ENCODE measurements around the gene ALK. TPM values are rescaled to one million over a fixed set of nuclear protein-coding genes. Genes with fewer than 3 reads are reported as not detected.

Gene ALK
- polyA plus RNA-seq, 3 donors: 0.02 to 1.0 (median 0.13) TPM

DNA sequence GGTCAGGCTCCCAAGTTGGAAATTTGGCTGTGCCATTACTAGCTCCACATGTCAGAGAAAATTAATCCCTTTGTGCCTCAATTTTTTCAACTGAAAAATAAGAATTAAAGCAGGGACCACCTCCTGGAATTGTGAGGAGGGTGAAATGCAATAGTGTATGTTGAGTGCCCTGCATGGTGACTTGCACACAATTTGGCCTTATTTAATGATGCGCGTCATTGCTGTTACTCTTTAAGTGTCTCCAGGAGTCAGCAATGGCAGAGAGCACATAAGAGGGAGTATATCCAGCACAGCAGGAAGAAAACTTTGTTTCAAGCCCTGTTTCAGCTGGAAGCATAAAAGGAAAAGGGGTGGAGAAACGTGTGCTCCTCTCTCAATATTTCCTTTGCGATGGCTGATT, 215.8 kb downstream of the ALK start:
- 70 to 85% (median 77%) methylated on average over 4 of the region's 4 CpGs for WGBS, 3 donors
- no peak overlapping the region for H3K27ac ChIP-seq (ENCODE audit: low read depth, low read length)

DNA sequence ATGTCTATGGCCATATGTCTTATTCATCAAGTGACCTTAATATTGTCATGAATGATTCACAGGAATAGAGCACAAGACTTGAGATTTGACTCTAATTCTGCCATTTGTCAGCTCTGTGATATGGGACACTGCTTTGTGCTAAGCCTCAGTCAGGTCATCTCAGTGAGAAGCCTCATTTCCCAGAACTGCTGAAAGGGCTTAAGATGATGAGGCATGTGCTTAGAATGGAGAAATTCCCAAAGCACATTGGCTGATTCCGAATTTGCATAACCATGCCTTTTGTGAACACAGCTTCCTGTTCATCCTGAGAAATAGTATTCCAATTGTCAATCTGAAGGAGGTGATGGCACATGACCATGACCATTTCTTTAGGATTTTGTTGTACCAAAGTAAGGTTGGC, 218.1 kb downstream of the ALK start:
- no peak overlapping the region for H3K27ac ChIP-seq (ENCODE audit: low read depth, low read length)
- 83 to 87% (median 86%) methylated on average over 1 of the region's 1 CpG for WGBS, 3 donors

DNA sequence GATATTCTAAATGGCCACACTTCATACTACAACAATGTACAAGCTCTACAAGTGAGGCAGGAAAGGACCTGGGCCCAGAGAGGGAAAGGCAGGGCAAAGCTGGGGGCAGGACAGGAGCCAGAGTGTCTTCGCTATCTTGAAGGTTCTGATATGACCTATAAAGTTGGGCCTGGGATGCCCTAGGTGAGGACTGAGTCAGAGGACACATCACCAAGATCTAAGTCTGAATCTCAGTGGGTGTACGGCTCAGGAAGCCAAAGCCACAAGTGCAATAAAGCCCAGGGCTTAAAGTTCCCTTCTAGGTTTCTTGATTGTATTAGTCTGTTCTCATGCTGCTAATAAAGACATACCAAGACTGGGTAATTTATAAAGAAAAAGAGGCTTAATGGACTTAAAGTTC, 219.1 kb downstream of the ALK start:
- no peak overlapping the region for H3K27ac ChIP-seq (ENCODE audit: low read depth, low read length)
- WGBS, 3 donors: 79 to 93% (median 87%) methylated on average over 2 of the region's 2 CpGs

DNA sequence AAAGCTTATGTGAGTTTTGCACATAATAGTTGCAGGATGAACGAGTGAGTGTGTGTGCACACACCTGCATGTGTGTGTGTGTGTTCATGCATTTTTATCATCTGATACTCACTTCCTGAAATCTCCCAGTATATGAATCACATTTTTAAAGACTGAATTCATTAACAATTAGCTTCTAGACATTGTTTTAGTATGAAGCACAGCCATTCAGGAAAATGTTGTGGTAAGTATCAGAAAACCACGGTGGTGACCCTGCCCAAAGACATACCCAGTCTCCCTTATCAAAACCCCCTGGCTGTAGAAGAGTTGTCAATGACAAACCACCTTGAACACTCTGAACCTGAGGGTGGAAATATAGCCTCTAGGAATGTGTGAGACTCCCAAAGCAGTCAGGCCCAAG, 220.8 kb downstream of the ALK start:
- 74 to 86% (median 84%) methylated on average over 2 of the region's 2 CpGs for WGBS, 3 donors
- no peak overlapping the region for H3K27ac ChIP-seq (ENCODE audit: low read depth, low read length)

DNA sequence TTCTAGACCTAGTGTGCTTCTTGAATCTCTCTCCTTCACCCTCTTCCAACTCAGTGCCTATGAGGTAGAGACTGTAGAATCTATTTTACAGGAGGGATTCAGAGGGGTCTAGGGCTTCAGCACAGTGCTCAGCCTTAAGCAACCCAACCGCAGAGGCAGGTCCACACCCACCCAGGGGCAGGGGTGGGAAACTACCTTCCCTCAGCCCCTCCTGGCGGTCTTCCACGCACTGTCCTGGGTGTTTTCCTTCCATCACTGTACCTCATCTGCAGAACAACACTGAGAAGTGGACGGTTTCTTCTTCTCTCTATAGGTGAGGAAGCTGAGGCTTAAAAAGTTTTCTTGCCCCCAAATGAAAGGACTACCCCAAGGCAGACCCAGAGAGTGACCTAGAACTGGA, 222.3 kb downstream of the ALK start:
- 58 to 76% (median 65%) methylated on average over 4 of the region's 4 CpGs for WGBS, 3 donors
- no peak overlapping the region for H3K27ac ChIP-seq (ENCODE audit: low read depth, low read length)

DNA sequence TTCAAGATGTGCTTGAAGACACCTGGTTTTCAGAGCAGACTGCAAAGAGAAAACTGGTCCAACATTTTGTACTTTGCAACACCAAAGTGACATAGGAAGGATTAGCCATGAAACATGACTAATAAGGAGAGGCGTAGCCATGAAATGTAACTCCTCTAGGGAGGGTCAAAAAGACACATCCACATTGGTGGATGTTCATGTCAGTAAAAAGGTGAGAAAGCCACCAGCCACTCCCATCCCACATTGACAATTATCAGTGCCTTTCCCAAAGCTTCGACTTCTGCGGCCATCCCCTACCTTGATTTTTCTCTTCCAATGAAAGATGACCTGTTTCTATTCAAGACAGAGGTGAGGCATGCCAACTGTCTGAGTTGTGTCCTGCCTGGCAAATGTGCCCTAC, 223.2 kb downstream of the ALK start:
- no peak overlapping the region for H3K27ac ChIP-seq (ENCODE audit: low read depth, low read length)
- 84 to 94% (median 91%) methylated on average over 3 of the region's 3 CpGs for WGBS, 3 donors

DNA sequence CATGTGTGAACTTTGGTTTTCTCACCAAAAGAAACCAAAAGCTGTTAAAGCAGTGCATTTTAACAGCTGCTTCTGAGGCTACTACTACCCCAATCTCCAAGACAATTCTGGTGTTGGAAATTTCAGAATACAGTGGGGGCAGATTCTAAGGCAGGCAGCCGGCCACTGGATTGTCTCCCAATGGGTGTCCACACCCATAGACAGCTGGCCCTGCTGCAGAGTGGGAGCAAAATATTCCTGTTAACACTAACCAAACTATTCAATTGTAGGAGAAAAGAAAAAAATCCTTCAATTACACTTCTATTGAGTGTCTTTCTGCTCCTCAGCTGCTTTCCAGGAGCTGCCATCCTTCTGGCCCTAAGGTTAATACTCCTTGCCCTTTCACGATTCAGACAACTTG, 223.7 kb downstream of the ALK start:
- no peak overlapping the region for H3K27ac ChIP-seq (ENCODE audit: low read depth, low read length)
- WGBS, 3 donors: 60 to 89% (median 67%) methylated on average over 2 of the region's 2 CpGs

DNA sequence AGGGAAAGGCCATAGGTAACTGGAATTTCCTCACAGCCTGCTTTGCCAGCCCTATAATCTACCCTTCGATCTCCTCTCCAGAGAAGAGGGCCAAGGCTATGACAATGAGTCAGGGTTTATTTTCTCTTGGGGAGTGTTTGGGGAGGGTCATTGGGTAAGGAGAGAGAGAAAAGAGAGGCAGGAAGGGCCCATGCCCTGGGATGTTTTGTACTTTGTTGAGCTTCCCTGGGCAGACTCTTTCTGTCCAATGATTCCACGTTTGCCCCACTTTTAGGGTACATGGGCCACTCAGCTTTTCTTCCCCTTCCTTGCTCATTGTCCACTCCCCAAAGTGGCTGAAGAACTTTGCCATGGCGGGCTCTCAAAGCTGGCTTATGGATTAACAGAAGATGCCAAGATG, 224.2 kb downstream of the ALK start:
- no peak overlapping the region for H3K27ac ChIP-seq (ENCODE audit: low read depth, low read length)
- WGBS, 3 donors: 64 to 88% (median 83%) methylated on average over 3 of the region's 3 CpGs

DNA sequence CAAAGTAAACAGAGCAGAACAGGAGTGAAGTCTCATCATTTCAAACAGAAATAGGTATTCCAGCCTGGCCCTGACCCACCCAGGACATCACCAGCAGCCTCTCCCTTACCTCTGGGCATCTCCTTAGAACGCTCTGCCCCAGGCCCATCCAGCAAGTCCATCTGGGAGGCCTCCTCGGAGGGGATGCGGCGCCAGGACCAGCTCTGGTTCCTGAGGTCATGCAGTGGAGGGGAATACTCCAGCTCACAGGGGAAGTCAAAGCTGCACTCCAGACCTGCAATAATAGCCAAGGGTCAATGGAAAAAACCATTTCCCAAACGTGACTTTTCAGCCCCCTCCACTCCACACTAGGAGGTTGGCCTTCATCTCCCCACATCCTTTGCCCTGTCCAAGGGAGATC, 226.6 kb downstream of the ALK start:
- WGBS, 3 donors: 89 to 92% (median 91%) methylated on average over 5 of the region's 5 CpGs
- no peak overlapping the region for H3K27ac ChIP-seq (ENCODE audit: low read depth, low read length)

DNA sequence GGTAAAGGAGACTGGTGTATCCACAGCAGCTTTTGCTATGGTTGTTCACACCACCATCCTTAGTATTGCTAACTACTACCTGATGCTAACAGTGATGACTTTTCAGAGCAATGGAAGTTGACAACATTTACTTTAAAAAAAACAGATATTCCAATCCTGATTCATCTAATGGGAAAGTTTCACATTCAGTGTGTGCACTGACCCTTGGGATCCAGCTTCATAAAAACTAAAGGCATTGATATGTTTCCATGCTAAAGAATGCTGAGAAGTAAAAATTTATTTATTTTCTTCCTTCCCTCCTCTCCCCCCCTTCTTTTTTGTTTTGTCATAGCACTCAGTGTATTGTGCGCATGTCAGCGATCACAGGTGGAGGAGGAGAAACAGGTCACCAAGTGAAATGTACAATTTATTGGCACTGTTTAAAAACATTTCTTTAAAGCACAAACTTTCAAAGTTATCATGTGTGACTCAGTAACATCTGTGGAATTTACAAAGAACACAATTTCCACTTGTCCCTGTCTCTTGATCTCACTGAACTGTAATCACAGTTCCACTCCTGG, 229.9 kb downstream of the ALK start:
- 78 to 98% (median 88%) methylated on average over 2 of the region's 2 CpGs for WGBS, 3 donors
- H3K27ac ChIP-seq (ENCODE audit: low read depth, low read length): no peak overlapping the region

DNA sequence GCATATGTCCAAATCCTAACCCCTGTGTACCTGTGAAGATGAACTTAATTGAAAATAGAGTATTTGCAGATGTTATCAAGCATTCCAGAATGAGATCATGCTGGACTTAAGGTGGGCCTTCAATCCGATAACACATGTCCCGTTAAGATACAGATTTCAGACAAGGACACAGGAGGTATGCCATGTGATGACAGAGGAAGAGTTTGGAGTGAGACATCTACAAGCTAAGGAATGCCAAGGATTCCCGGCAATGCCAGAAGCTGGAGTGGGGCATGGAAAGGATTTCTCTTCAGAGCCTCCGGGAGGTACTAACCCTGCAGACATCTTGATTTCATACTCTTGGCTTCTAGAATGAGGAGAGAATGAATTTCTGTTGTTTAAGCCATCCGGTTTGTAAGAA, 231.7 kb downstream of the ALK start:
- no peak overlapping the region for H3K27ac ChIP-seq (ENCODE audit: low read depth, low read length)
- WGBS, 3 donors: 91 to 93% (median 92%) methylated on average over 5 of the region's 5 CpGs

DNA sequence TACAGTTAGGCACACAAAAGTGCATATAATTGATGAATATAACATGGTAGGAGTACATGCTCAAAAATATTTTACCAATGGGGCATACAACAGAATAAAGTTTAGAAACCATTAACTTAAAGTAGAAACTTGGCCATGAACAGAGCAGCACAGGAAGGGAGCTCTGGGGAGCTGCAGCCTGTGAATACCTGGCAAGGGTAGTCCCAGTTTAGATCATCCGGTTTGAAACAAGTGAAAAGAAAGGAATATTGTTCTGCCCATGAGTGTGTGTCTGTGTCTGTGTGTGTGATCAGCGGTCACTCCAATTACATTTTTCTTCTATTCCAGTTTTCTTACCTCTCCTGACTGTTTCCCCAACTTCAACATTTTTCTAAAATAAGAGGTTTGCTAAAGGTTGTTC, 233.0 kb downstream of the ALK start:
- WGBS, 3 donors: 60 to 82% (median 73%) methylated on average over 2 of the region's 2 CpGs
- no peak overlapping the region for H3K27ac ChIP-seq (ENCODE audit: low read depth, low read length)

DNA sequence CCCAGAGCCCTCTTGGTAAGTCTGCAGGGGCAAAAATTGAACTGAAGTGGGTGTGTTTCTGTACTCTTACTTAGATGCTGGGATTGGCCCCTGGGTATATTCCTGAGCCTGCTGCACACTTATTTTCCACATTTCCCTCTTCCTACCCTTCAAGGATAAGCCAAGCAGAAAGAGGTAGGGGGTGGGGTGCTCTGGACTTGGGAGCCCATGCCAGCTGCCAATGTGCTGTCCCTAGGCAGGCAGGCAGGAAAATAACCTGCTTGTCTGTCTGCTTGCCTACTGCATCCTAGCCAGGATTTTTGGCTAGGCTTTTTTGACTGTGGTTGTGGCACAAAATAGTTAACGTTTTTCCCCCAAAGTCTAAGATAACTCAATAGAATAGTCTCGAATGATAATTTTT, 234.3 kb downstream of the ALK start:
- WGBS, 3 donors: 78 to 92% (median 84%) methylated on average over 2 of the region's 2 CpGs
- H3K27ac ChIP-seq (ENCODE audit: low read depth, low read length): no peak overlapping the region

DNA sequence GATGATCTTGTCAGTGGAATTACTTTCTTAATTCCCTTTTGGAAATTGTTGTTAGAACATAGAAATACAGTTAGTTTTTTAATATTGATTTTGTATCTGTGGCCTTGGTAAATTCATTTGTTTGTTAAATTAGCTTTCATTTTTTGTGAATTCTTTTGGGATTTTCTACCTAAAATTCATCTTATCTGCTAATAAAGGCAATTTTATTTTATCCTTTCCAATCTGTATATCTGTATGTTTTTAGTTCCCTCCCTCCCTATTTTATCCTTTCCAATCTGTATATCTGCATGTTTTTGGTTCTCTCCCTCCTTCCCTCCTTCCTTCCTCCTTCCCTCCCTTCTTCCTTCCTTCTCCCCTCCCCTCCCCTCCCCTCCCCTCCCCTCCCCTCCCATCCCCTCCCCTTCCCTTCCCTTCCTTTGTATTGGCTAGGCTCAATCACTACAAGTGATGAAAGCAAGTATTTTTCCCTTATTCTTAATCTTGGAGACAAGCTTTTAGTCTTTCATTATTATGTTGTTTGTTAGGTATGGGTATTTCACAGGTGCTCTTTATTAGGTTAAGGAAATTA, 244.4 kb downstream of the ALK start:
- no peak overlapping the region for H3K27ac ChIP-seq (ENCODE audit: low read depth, low read length)

DNA sequence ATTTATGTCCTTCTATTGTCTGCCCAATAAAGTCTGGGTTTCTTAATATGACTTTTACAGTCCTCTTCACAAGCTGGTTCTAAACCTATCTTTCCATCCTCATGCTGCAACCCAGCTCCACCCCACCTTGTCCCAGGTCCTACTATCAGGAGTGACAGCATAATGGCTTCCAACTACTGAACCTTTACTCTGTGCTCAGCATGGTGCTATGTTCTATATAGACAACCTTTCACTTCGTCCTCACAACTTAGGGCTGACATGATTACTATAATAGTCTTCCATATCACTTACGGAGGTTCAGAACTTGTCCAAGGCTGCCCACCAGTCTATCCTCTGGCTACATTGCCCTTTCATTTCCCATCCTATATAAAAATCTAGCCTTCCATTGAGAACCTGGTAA, 256.8 kb downstream of the ALK start:
- H3K27ac ChIP-seq (ENCODE audit: low read depth, low read length): no peak overlapping the region
- 51 to 78% (median 77%) methylated on average over 2 of the region's 2 CpGs for WGBS, 3 donors

DNA sequence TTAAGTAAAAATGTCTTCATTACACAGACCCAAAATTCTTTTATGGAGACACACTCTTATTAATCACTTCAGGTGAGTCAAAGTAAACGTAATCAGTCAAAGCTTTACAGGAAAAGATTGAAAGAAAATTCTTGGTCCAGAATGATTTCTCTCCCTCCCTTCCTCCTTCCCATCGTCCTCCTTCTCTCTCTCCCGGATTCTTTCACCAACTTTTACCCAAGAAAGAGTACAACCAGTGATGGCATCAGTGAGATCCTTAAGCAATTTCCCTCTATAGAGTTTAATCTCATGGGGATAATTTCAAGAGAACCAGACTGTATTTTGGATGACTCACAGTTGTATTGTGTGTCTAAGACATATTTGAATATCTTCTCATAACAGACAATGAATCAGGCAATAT, 258.1 kb downstream of the ALK start:
- 65 to 83% (median 71%) methylated on average over 3 of the region's 3 CpGs for WGBS, 3 donors
- H3K27ac ChIP-seq (ENCODE audit: low read depth, low read length): no peak overlapping the region

DNA sequence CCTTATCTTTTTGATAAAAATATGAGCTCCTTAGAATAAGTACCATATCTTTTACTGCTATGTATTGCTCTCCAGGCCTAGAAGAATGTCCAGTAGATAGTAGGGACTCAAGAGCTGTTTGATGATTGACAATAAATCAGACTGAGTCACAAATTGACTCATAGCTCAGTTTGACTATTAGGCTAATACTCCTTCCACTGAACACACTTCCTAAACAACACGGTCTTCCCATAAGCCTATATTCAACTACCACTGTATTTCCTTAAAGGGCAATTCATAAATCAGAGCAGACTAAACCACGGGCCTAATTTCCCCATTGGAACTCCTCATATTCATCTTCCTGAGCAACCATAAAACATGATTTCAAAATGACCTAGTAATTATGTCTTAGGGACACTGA, 258.5 kb downstream of the ALK start:
- WGBS, 3 donors: 66 to 82% (median 67%) methylated on average over 2 of the region's 2 CpGs
- no peak overlapping the region for H3K27ac ChIP-seq (ENCODE audit: low read depth, low read length)

DNA sequence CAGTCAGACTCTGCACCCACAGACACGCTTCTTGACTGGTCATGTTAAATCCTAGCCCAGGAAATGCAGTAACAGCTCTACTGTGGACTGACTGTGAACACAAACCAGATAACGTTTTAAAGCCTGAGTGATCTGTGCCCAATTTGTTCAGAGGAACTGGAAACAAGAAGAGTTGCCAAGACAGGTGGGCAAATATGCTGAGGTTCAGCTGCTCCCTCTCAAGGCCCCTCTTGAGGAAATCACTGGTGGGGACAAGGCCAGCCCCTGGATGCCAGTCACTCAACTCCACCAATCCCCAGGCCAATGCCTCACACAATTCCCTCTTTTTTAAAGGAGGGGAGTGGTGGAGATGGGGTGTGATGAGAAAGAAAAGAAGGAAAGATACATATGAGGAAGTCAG, 261.2 kb downstream of the ALK start:
- H3K27ac ChIP-seq (ENCODE audit: low read depth, low read length): no peak overlapping the region
- WGBS, 3 donors: 67 to 81% (median 73%) methylated on average over 2 of the region's 2 CpGs

DNA sequence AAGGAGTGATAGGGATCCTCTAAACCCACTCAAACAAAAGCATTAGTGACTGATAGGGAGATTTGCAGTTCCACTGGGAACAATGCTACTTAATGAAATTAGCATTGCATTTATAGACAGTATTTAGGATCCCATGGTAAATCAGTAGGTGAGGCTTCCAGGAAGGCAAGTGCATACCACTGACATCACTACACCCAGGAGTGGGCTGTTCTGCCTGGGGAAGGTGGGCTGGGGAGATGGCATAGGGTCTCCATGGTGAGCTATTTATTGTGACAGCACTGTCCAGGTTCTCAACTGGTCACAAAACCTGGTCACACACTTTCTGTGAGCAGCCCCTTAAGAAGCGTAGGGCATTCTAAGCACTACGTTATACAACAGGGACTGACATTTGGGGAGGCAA, 262.2 kb downstream of the ALK start:
- H3K27ac ChIP-seq (ENCODE audit: low read depth, low read length): no peak overlapping the region
- WGBS, 3 donors: 87 to 100% (median 88%) methylated on average over 2 of the region's 2 CpGs

DNA sequence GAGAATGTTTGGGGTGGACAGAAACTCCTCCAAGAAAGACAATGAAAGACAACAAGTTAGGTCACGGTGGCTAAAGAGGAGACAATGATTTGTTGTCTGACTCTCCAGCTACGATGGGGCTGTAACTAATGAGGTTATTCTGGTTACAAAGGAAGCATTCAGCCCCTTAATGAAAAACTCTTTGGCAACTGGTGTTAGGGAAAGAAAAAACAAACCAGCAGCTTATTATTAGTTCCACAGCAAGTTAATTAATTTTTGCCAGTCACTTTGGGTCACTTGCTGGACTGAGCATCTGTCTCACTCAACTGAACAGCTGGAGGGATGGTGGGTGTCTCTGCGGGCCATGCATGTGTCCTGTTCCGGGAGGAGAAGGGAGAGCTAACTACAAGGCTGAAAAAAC, 263.7 kb downstream of the ALK start:
- H3K27ac ChIP-seq (ENCODE audit: low read depth, low read length): no peak overlapping the region
- 77 to 85% (median 85%) methylated on average over 4 of the region's 4 CpGs for WGBS, 3 donors

All from adipose tissue (tissue), 3 donors.